LNCAP (cell line): ENCODE measurements around the gene SELENOT.

Source experiments
- CTCF ChIP-seq: fragments of 450-650 bp; IDR thresholded peaks from 2 replicates; pipeline ENCODE4 v1.5.1; 2017; ENCODE audit warnings: mild to moderate bottlenecking

SELENOT gene

GRCh38 chr3:150627557-150627956 is 24.4 kb downstream of the SELENOT start:
- no peak for TF ChIP-seq CTCF

- TF ChIP-seq CTCF: no peak
These were observed 28.5 kb downstream of the SELENOT start for GRCh38 chr3:150631515-150632221.

GRCh38 chr3:150635076-150635475 is 32.0 kb downstream of the SELENOT start:
- TF ChIP-seq CTCF: no peak

- TF ChIP-seq CTCF: no peak
These were observed 32.4 kb downstream of the SELENOT start for GRCh38 chr3:150635526-150635925.

GRCh38 chr3:150636258-150636657 is 33.1 kb downstream of the SELENOT start:
- TF ChIP-seq CTCF: no peak

GRCh38 chr3:150639262-150639661 is 36.1 kb downstream of the SELENOT start:
- no peak for TF ChIP-seq CTCF

- no peak for TF ChIP-seq CTCF
These were observed 37.1 kb downstream of the SELENOT start for GRCh38 chr3:150640256-150640655.

GRCh38 chr3:150653110-150653561 is 50.0 kb downstream of the SELENOT start:
- no peak for TF ChIP-seq CTCF
